A549 treated with RU486 at 1 μM for 4 hours (cell line): ENCODE measurements around the gene SAMD7. TPM values are rescaled to one million over a fixed set of nuclear protein-coding genes. Genes with fewer than 3 reads are reported as not detected.

ENCODE experiments used
- total RNA-seq: library from RNA; stranded (reverse); fragments of 200-300 nt; extraction: Qiagen RNA extraction; gene quantifications from 5 replicates; pipeline ENCODE4 v1.2.3, GENCODE V29; 2022; ENCODE audit warnings: low read depth

The SAMD7 gene, protein sequence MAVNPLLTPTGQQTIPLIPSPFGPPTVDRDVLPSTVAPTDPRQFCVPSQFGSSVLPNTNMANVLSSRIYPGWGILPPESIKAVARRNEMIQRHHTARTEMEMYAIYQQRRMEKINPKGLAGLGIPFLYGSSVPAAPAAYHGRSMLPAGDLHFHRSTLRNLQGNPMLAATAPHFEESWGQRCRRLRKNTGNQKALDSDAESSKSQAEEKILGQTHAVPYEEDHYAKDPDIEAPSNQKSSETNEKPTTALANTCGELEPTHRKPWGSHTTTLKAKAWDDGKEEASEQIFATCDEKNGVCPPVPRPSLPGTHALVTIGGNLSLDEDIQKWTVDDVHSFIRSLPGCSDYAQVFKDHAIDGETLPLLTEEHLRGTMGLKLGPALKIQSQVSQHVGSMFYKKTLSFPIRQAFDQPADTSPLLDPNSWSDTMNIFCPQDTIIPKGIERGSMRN
- not detected in 5 replicates for total RNA-seq

GRCh38 chr3:169911272-169911671 is at the start of gene SAMD7:
Gene SAMD7 (plus strand): TSS chr3:169911572. CDS start chr3:169919499, 7,927 bp downstream.

DNA sequence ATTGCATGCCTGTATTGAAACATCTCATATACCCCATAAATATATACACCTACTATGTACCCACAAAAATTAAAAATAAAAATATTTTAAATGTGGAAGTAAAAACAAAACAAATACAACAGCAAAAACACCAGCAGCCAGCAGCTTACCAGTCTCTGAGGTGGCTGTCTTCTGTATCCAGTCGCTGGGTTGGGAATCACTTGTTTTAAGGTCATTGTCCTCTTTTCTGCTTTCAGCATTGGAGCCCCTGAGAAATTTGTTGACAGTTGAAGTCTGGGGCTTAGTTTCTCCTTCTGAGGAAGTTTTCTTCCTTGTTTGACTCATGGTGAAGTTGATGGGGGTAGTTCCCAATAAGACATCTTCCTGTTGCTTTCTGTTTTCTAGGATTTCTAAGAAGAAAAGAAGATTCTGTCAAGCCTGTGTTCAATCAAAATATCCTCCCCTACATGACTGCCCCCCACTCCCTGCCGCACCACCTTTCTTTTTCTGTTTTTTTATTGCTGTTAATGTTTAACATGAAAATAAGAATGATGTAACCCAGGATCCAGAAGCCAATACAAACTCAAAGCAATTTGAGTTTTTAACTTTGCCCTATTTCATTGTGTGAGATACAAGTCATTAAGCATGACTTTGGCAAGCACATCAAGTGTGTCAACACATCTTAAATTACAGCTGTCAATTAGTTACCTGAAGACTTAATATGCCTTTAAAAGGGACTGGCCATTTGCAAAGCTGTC is 41.7 kb upstream of the SAMD7 start, which contains the start of gene LRRC31:
Gene LRRC31 (minus strand): TSS at position 452 of the 737 bp plus-strand sequence. CDS start 128 bp downstream, at position 324.

GRCh38 chr3:169966428-169966950 is 55.1 kb downstream of the SAMD7 start, which contains the start of gene SEC62:
Gene SEC62 (plus strand): TSS chr3:169966807. CDS start chr3:169966823, 16 bp downstream.

Other genes with a start within 250 kb of the SAMD7 start
- gene MECOM, start 247.9 kb upstream of the SAMD7 start, total RNA-seq, result 0.02 to 0.12 TPM in 2 of 5 replicates, not detected in the others
- 0.44 TPM in 1 of 5 replicates, not detected in the others for gene TERC, start 146.5 kb upstream of the SAMD7 start, total RNA-seq
- 2.5 to 3.2 TPM (median 2.8 TPM) in 5 replicates for gene ACTRT3, start 142.0 kb upstream of the SAMD7 start, total RNA-seq
- gene MYNN, start 138.2 kb upstream of the SAMD7 start, total RNA-seq, result 7.5 to 10.3 TPM (median 9.3 TPM) in 5 replicates
- gene LRRIQ4, start 98.7 kb upstream of the SAMD7 start, total RNA-seq, result not detected in 5 replicates
- not detected in 5 replicates for gene LRRC34, start 98.7 kb upstream of the SAMD7 start, total RNA-seq
- gene LRRC31, start 41.6 kb upstream of the SAMD7 start, total RNA-seq, result not detected in 5 replicates
- 78.8 to 164 TPM (median 91.3 TPM) in 5 replicates for gene SEC62, start 55.2 kb downstream of the SAMD7 start, total RNA-seq
- 0.73 to 2.2 TPM (median 2.0 TPM) in 5 replicates for gene GPR160, start 126.4 kb downstream of the SAMD7 start, total RNA-seq